GM12878 (cell line): ENCODE results near the gene ABCA4. TPM values are rescaled to one million over a fixed set of nuclear protein-coding genes. Genes with fewer than 3 reads are reported as not detected.

ENCODE experiments used
- ATAC-seq: fragments of 200-7000 bp; cut with Tn5 transposase; 3 replicates; pipeline ENCODE4 v1.9.1; 2020; ENCODE audit warnings: mild to moderate bottlenecking, moderate library complexity
- BruUV-seq: library from RNA; stranded (reverse); fragments of 400-500 nt; replicated peaks from 2 replicates; lab custom pipeline; 2021; lab: Mats Ljungman, UMichigan
- CTCF ChIA-PET: fragments of 300-600 bp; sonication (Branson Sonifier 250); formaldehyde crosslinking; extraction: SDS; loops from one replicate; lab custom pipeline; 2021; ENCODE audit warnings: inconsistent platforms; lab: Yijun Ruan, JAX
- POLR2A ChIA-PET: fragments of 350-600 bp; formaldehyde crosslinking; extraction: SDS; loops from one replicate; lab custom pipeline; 2021; ENCODE audit warnings: inconsistent platforms; lab: Charles Lee
- RAD21 ChIA-PET: fragments of 300-600 bp; sonication (Branson Sonifier 250); formaldehyde crosslinking; loops from one replicate; lab custom pipeline; 2023; ENCODE audit warnings: antibody characterized with exemption; ENCODE audit not compliant: unreplicated experiment; lab: Charles Lee
- SMC1A ChIA-PET: fragments of 300-600 bp; sonication (Branson Sonifier 250); formaldehyde crosslinking; loops from one replicate; lab custom pipeline; 2023; ENCODE audit not compliant: unreplicated experiment, uncharacterized antibody; lab: Charles Lee
- DNase-seq: peaks from one replicate; pipeline ENCODE4 v3.0.0-alpha.2; 2011; ENCODE audit warnings: low read depth, low spot score
- FAIRE-seq: peaks from 3 replicates; lab custom pipeline; 2011; peaks lifted over from hg19 to GRCh38; lab: Jason Lieb, UNC
- H2AFZ ChIP-seq: 2 replicates; pipeline ENCODE4 v1.6.0; 2011; ENCODE audit warnings: low read depth, low read length, control low read depth; ENCODE audit not compliant: control insufficient read depth
- H3K27ac ChIP-seq: 2 replicates; pipeline ENCODE4 v1.5.1; 2011; ENCODE audit warnings: control low read depth; ENCODE audit not compliant: control insufficient read depth, insufficient read depth
- H3K27me3 ChIP-seq, 2 experiments: replicated peaks in 1 of 2; 2 replicates each; pipeline versions ENCODE4 v1.6.0 to v1.6.1; 2011; ENCODE audit warnings: low read length in 1 of 2; ENCODE audit not compliant: control insufficient read depth in 2 of 2, insufficient read depth in 2 of 2
- H3K36me3 ChIP-seq, 2 experiments: 2 replicates each; pipeline ENCODE4 v1.5.1; 2011; ENCODE audit warnings: low read length in 1 of 2; ENCODE audit not compliant: control insufficient read depth in 2 of 2, insufficient read depth in 2 of 2
- H3K4me1 ChIP-seq: 2 replicates; pipeline ENCODE4 v1.6.1; 2011; ENCODE audit warnings: mild to moderate bottlenecking, low read length, moderate library complexity, mixed read lengths; ENCODE audit not compliant: control insufficient read depth, insufficient read depth
- H3K4me2 ChIP-seq: 2 replicates; pipeline ENCODE4 v1.6.0; 2011; ENCODE audit warnings: control low read depth; ENCODE audit not compliant: control insufficient read depth, insufficient read depth
- H3K4me3 ChIP-seq: fragments of 200-600 bp; sonication (generic); 2 replicates; pipeline ENCODE4 v1.5.1; 2016
- H3K79me2 ChIP-seq: 2 replicates; pipeline ENCODE4 v1.6.0; 2011; ENCODE audit warnings: low read length; ENCODE audit not compliant: control insufficient read depth, insufficient read depth
- H3K9ac ChIP-seq: 2 replicates; pipeline ENCODE4 v1.8.0; 2011; ENCODE audit warnings: low read length, control low read depth, mixed read lengths; ENCODE audit not compliant: control insufficient read depth, insufficient read depth
- H3K9me3 ChIP-seq: replicated peaks from 3 replicates; pipeline ENCODE4 v1.5.1; 2011; ENCODE audit warnings: mild to moderate bottlenecking, low read length; ENCODE audit not compliant: control insufficient read depth, insufficient read depth
- H4K20me1 ChIP-seq: 2 replicates; pipeline ENCODE4 v1.6.0; 2011; ENCODE audit not compliant: control insufficient read depth, insufficient read depth
- BRCA1 ChIP-seq: IDR thresholded peaks from 2 replicates; pipeline ENCODE4 v1.6.1; 2011; ENCODE audit warnings: low read depth, low read length, improper control_type of control experiment
- GATAD2B ChIP-seq: fragments of 450-650 bp; conservative IDR thresholded peaks from 2 replicates; pipeline ENCODE4 v1.6.1; 2017; ENCODE audit warnings: low read depth, mild to moderate bottlenecking, moderate library complexity
- HCFC1 ChIP-seq: fragments of 150-350 bp; IDR thresholded peaks from 2 replicates; pipeline ENCODE4 v1.6.1; 2014; ENCODE audit warnings: low read length
- IKZF2 ChIP-seq, 2 experiments: fragments of 450-650 bp; IDR thresholded peaks; 2 replicates each; pipeline ENCODE4 v1.6.1; 2017; ENCODE audit warnings: mild to moderate bottlenecking in 2 of 2, moderate library complexity in 2 of 2
- MEF2B ChIP-seq: fragments of 450-650 bp; IDR thresholded peaks from 2 replicates; pipeline ENCODE4 v1.6.1; 2018; ENCODE audit warnings: mild to moderate bottlenecking, moderate library complexity; ENCODE audit not compliant: partially characterized antibody, poor library complexity, severe bottlenecking
- NFIC ChIP-seq: IDR thresholded peaks from 2 replicates; pipeline ENCODE4 v1.6.1; 2012; ENCODE audit warnings: low read depth, mild to moderate bottlenecking, inconsistent platforms, low read length, moderate library complexity
- NFYA ChIP-seq: IDR thresholded peaks from 2 replicates; pipeline ENCODE4 v1.6.1; 2011; ENCODE audit warnings: low read depth, mild to moderate bottlenecking, low read length, improper control_type of control experiment, borderline replicate concordance
- PAX8 ChIP-seq: fragments of 450-650 bp; IDR thresholded peaks from 2 replicates; pipeline ENCODE4 v1.6.1; 2017; ENCODE audit warnings: mild to moderate bottlenecking, moderate library complexity
- SMARCA5 ChIP-seq: fragments of 450-650 bp; IDR thresholded peaks from 2 replicates; pipeline ENCODE4 v1.6.1; 2017; ENCODE audit warnings: mild to moderate bottlenecking
- SREBF2 ChIP-seq: IDR thresholded peaks from 2 replicates; pipeline ENCODE4 v1.6.1; 2012; ENCODE audit warnings: mild to moderate bottlenecking, low read length
- TBL1XR1 ChIP-seq: IDR thresholded peaks from 2 replicates; pipeline ENCODE4 v1.6.1; 2012; ENCODE audit warnings: low read depth, low read length, improper control_type of control experiment
- TCF3 ChIP-seq: IDR thresholded peaks from 2 replicates; pipeline ENCODE4 v1.6.1; 2012; ENCODE audit warnings: low read depth, mild to moderate bottlenecking, low read length, borderline replicate concordance; ENCODE audit not compliant: insufficient read depth
- WGBS: methylation state at CpG from one replicate; pipeline ENCODE4 v1.1.6; 2016; ENCODE audit warnings: low lambda C conversion rate; ENCODE audit not compliant: insufficient replicate concordance, insufficient coverage; ENCODE audit errors: missing lambda C conversion rate; 5-methylcytosine and 5-hydroxymethylcytosine counted together
- in situ Hi-C: fragments of 300-500 bp; cut with MboI; formaldehyde crosslinking; loops from 9 replicates; pipeline ENCODE4 v1.14.3; 2018; ENCODE audit warnings: mixed read lengths
- intact Hi-C: fragments of 100-400 bp; cut with micrococcal nuclease; formaldehyde crosslinking; loops from one replicate; pipeline ENCODE4 v1.14.2; 2022; ENCODE audit not compliant: unreplicated experiment
- polyA plus RNA-seq, 11 experiments: library from polyadenylated mRNA; depleted of rRNA in 4 of 11; unstranded in 6 of 11; stranded (reverse) in 5 of 11; fragments of >200 nt; fragmentation: Nextera tagmentation in 4 of 11; fragmentation: Illumina TruSeq in 1 of 11; extraction: Ambion mirVana in 4 of 11; extraction: Trizol in 1 of 11; gene quantifications; 1 replicate in 1 of 11; 2 replicates in 10 of 11; pipeline versions ENCODE4 v1.2.1 to v1.2.3, GENCODE V29; 2011 to 2016; ENCODE audit warnings: inconsistent platforms in 2 of 11, missing spikeins in 2 of 11, low read depth in 1 of 11
- total RNA-seq, 4 experiments: library from RNA; depleted of rRNA in 3 of 4; stranded (reverse); fragments of >200 nt in 3 of 4; fragmentation: Illumina TruSeq in 1 of 4; extraction: Trizol in 1 of 4; gene quantifications; 2 replicates each; pipeline versions ENCODE4 v1.2.1 to v1.2.3, GENCODE V29; 2013 to 2021
- TF ChIP-seq, protein P1 (sequence below): fragments of 150-350 bp; IDR thresholded peaks from 2 replicates; pipeline ENCODE4 v1.6.1; 2016; ENCODE audit warnings: low read depth, low read length
- TF ChIP-seq, protein P2 (sequence below): fragments of 450-650 bp; IDR thresholded peaks from 2 replicates; pipeline ENCODE4 v1.6.1; 2016; ENCODE audit warnings: mild to moderate bottlenecking
- TF ChIP-seq, protein P3 (sequence below): IDR thresholded peaks from 2 replicates; pipeline ENCODE4 v1.6.1; 2012; ENCODE audit warnings: low read depth, low read length, improper control_type of control experiment

The ABCA4 gene
- total and polyA plus RNA-seq, 10 of the 15 experiments (the other 5 are each of a cell fraction or from before 2014, with no cell fraction given) = 0.03 to 0.28 (median 0.11) TPM; not detected in 3

DNA sequence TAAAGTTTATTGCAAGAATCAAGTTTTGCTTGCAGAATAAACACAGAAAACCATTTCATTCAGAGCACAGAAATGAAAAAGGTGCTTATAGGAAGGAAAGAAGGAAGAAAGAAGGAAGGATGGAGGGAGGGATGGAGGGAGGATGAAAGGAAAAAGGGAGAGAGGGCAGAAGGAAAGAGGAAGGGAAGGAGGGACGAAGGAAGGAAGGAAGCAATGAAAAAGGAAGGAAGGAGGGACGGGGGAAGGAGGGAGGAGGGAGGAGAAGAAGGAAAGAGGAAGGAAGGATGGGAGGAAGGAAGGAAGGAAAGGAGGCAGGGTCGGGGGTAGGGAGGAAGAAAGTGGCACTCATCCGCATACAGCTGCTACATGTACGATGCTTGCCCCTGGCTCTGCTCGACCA lies 106.9 kb downstream of the ABCA4 start (continued):
- TF ChIP-seq, protein P1, sequence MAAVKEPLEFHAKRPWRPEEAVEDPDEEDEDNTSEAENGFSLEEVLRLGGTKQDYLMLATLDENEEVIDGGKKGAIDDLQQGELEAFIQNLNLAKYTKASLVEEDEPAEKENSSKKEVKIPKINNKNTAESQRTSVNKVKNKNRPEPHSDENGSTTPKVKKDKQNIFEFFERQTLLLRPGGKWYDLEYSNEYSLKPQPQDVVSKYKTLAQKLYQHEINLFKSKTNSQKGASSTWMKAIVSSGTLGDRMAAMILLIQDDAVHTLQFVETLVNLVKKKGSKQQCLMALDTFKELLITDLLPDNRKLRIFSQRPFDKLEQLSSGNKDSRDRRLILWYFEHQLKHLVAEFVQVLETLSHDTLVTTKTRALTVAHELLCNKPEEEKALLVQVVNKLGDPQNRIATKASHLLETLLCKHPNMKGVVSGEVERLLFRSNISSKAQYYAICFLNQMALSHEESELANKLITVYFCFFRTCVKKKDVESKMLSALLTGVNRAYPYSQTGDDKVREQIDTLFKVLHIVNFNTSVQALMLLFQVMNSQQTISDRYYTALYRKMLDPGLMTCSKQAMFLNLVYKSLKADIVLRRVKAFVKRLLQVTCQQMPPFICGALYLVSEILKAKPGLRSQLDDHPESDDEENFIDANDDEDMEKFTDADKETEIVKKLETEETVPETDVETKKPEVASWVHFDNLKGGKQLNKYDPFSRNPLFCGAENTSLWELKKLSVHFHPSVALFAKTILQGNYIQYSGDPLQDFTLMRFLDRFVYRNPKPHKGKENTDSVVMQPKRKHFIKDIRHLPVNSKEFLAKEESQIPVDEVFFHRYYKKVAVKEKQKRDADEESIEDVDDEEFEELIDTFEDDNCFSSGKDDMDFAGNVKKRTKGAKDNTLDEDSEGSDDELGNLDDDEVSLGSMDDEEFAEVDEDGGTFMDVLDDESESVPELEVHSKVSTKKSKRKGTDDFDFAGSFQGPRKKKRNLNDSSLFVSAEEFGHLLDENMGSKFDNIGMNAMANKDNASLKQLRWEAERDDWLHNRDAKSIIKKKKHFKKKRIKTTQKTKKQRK = no peak
- no peak for TF ChIP-seq TCF3
- no peak for TF ChIP-seq GATAD2B
- TF ChIP-seq MEF2B = no peak
- TF ChIP-seq NFYA = no peak

DNA sequence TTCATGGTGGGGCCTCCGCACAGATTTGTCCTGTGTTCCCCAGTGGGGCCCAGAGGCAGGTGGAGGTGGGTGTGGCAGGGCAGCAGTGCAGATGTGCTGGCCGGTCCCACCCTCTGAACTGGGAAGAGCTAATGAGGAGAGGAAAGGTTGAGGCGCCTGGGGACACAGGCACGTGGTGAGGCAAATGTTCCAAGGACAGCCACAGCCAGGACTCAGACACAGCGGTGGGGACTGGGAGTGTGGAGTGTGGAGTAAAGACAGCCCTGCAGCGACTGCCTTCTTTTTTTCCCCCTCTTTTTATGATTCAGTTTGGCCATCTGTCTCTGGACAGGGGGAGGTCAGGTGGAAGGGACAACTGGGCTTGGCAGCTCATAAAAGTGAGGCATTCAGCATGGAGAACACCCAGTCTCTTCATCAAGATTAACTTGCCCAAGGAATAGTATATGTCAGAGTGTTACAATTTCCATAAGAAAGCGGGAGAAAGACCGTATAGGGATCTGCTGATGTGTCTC lies 107.5 kb downstream of the ABCA4 start:
- WGBS = 32% methylated on average over 8 of the region's 8 CpGs
- Histone ChIP-seq H3K27me3 (no peaks in the 10 kb centered on the region; a peak in 1 of 4 replicates), H3K4me1 (no peaks in the 10 kb centered on the region), H3K9ac (no peak overlapping the region), H3K4me2 (no peak overlapping the region), H3K36me3 (no peaks in the 10 kb centered on the region), H3K4me3 (no peak overlapping the region), H2AFZ (no peak overlapping the region), H3K79me2 (no peaks in the 10 kb centered on the region), H3K27ac (no peak overlapping the region), H4K20me1 (no peaks in the 10 kb centered on the region), H3K9me3 (no peaks in the 10 kb centered on the region)
- no peak for FAIRE-seq
- no TSS peak for BruUV-seq
- DNase-seq = no peak
- intact Hi-C loops = no loop called here
- ChIA-PET CTCF (interaction anchor here (0.7 to 2.2 kb wide), 4 partner anchors 8 to 83 kb away, joined by 4 to 8 read pairs (median 4); no protein-coding TSS in a partner anchor), POLR2A (no interaction called here), SMC1A (interaction anchor here (1.1 kb wide), 1 partner anchor 20 kb away, joined by 3 read pairs; no protein-coding TSS in a partner anchor), RAD21 (no interaction called here)
- ATAC-seq = no peak
- in situ Hi-C loops = no loop called here
- no peak for TF ChIP-seq TBL1XR1
- no peak for TF ChIP-seq BRCA1
- TF ChIP-seq HCFC1 = no peak
- TF ChIP-seq NFIC = no peak
- TF ChIP-seq IKZF2 (IDR thresholded peaks at IDR 0.05) = no peak
- TF ChIP-seq, protein P2, sequence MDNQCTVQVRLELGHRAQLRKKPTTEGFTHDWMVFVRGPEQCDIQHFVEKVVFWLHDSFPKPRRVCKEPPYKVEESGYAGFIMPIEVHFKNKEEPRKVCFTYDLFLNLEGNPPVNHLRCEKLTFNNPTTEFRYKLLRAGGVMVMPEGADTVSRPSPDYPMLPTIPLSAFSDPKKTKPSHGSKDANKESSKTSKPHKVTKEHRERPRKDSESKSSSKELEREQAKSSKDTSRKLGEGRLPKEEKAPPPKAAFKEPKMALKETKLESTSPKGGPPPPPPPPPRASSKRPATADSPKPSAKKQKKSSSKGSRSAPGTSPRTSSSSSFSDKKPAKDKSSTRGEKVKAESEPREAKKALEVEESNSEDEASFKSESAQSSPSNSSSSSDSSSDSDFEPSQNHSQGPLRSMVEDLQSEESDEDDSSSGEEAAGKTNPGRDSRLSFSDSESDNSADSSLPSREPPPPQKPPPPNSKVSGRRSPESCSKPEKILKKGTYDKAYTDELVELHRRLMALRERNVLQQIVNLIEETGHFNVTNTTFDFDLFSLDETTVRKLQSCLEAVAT = no peak
- TF ChIP-seq, protein P3, sequence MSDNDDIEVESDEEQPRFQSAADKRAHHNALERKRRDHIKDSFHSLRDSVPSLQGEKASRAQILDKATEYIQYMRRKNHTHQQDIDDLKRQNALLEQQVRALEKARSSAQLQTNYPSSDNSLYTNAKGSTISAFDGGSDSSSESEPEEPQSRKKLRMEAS = no peak
- TF ChIP-seq SMARCA5 = no peak
- TF ChIP-seq PAX8 = no peak
- TF ChIP-seq SREBF2 = no peak
